IMR-90 (cell line): ENCODE data around the gene LRP11. TPM values are rescaled to one million over a fixed set of nuclear protein-coding genes. Genes with fewer than 3 reads are reported as not detected.
A peak's percentile ranks its signal among the peaks of the same experiment; 100 is the strongest.

Experiments
- ATAC-seq: fragments of 200-7000 bp; cut with Tn5 transposase; 2 replicates; pipeline ENCODE4 v1.9.1; 2020; ENCODE audit warnings: low read depth, mild to moderate bottlenecking, moderate library complexity
- BruUV-seq: library from RNA; stranded (reverse); fragments of 400-500 nt; replicated peaks from 2 replicates; lab custom pipeline; 2021; lab: Mats Ljungman, UMichigan
- CTCF ChIA-PET: fragments of 300-600 bp; formaldehyde crosslinking; extraction: SDS; loops from one replicate; lab custom pipeline; 2021; ENCODE audit warnings: antibody characterized with exemption; lab: Yijun Ruan, JAX
- POLR2A ChIA-PET: fragments of 300-600 bp; sonication (Branson Sonifier 250); formaldehyde crosslinking; loops from one replicate; lab custom pipeline; 2022; ENCODE audit warnings: antibody characterized with exemption; ENCODE audit not compliant: unreplicated experiment; lab: Charles Lee
- DNase-seq: peaks from one replicate; pipeline ENCODE4 v3.0.0; 2013
- H2AFZ ChIP-seq: replicated peaks from 2 replicates; pipeline ENCODE3; 2013; ENCODE audit warnings: low read length, mild to moderate bottlenecking; ENCODE audit not compliant: poor library complexity
- H2AK5ac ChIP-seq: 2 replicates; pipeline ENCODE4 v1.6.1; 2013; ENCODE audit warnings: low read depth, low read length, inconsistent platforms
- H2AK9ac ChIP-seq: replicated peaks from 2 replicates; pipeline ENCODE3; 2013; ENCODE audit warnings: mild to moderate bottlenecking, low read depth, low read length, moderate library complexity; ENCODE audit not compliant: poor library complexity
- H2BK120ac ChIP-seq: 2 replicates; pipeline ENCODE4 v1.6.1; 2013; ENCODE audit warnings: low read depth, low read length, inconsistent platforms
- H2BK15ac ChIP-seq: 3 replicates; pipeline ENCODE4 v1.6.1; 2013; ENCODE audit warnings: low read depth, low read length, inconsistent platforms
- H2BK20ac ChIP-seq: 2 replicates; pipeline ENCODE4 v1.6.1; 2013; ENCODE audit warnings: low read depth, mild to moderate bottlenecking, inconsistent platforms, low read length, moderate library complexity
- H2BK5ac ChIP-seq: 2 replicates; pipeline ENCODE4 v1.6.1; 2013; ENCODE audit warnings: mild to moderate bottlenecking, low read depth, low read length, inconsistent platforms; ENCODE audit not compliant: poor library complexity, severe bottlenecking
- H3K14ac ChIP-seq: replicated peaks from 2 replicates; pipeline ENCODE4 v1.6.1; 2013; ENCODE audit warnings: low read depth, low read length, inconsistent platforms
- H3K18ac ChIP-seq: 2 replicates; pipeline ENCODE4 v1.6.1; 2013; ENCODE audit warnings: low read depth, low read length, control low read depth
- H3K23ac ChIP-seq: 2 replicates; pipeline ENCODE4 v1.6.1; 2013; ENCODE audit warnings: low read depth, low read length, inconsistent platforms
- H3K27ac ChIP-seq: 2 replicates; pipeline ENCODE4 v1.5.1; 2013; ENCODE audit warnings: mild to moderate bottlenecking, control low read depth, low read length; ENCODE audit not compliant: insufficient read depth
- H3K27me3 ChIP-seq: 2 replicates; pipeline ENCODE4 v1.6.1; 2013; ENCODE audit warnings: low read length; ENCODE audit not compliant: control insufficient read depth, insufficient read depth
- H3K36me3 ChIP-seq: 2 replicates; pipeline ENCODE4 v1.6.1; 2013; ENCODE audit warnings: low read length, mixed read lengths; ENCODE audit not compliant: control insufficient read depth, insufficient read depth
- H3K4ac ChIP-seq: 2 replicates; pipeline ENCODE4 v1.6.1; 2013; ENCODE audit warnings: low read depth, low read length, inconsistent platforms
- H3K4me1 ChIP-seq: 2 replicates; pipeline ENCODE4 v1.6.1; 2013; ENCODE audit warnings: low read length, mixed read lengths; ENCODE audit not compliant: control insufficient read depth, insufficient read depth
- H3K4me2 ChIP-seq: 2 replicates; pipeline ENCODE4 v1.6.1; 2013; ENCODE audit warnings: low read depth, mild to moderate bottlenecking, control low read depth, low read length, moderate library complexity
- H3K4me3 ChIP-seq: 2 replicates; pipeline ENCODE4 v1.5.1; 2013; ENCODE audit warnings: low read depth, mild to moderate bottlenecking, control low read depth, low read length, moderate library complexity; ENCODE audit not compliant: insufficient read depth
- H3K56ac ChIP-seq: 2 replicates; pipeline ENCODE4 v1.6.1; 2013; ENCODE audit warnings: low read length, inconsistent platforms; ENCODE audit not compliant: insufficient read depth; ENCODE audit errors: extremely low read depth
- H3K79me1 ChIP-seq, 2 experiments: 2 replicates each; pipeline ENCODE4 v1.6.1; 2013; ENCODE audit warnings: low read length in 2 of 2, inconsistent platforms in 1 of 2, low read depth in 1 of 2
- H3K9ac ChIP-seq: 2 replicates; pipeline ENCODE4 v1.6.1; 2013; ENCODE audit warnings: low read depth, low read length, control low read depth
- H3K9me1 ChIP-seq: 2 replicates; pipeline ENCODE4 v1.6.1; 2013; ENCODE audit warnings: low read length, inconsistent platforms; ENCODE audit not compliant: insufficient read depth
- H3K9me3 ChIP-seq: 2 replicates; pipeline ENCODE4 v1.6.1; 2013; ENCODE audit warnings: low read length; ENCODE audit not compliant: control insufficient read depth, insufficient read depth
- H4K20me1 ChIP-seq: 2 replicates; pipeline ENCODE4 v1.6.1; 2013; ENCODE audit warnings: low read length, inconsistent platforms; ENCODE audit not compliant: insufficient read depth
- H4K5ac ChIP-seq: 2 replicates; pipeline ENCODE4 v1.6.1; 2013; ENCODE audit warnings: mild to moderate bottlenecking, low read depth, low read length, control low read depth
- H4K8ac ChIP-seq, 2 experiments: 2 replicates each; pipeline ENCODE4 v1.6.1; 2013; ENCODE audit warnings: low read depth in 2 of 2, low read length in 2 of 2, control low read depth in 1 of 2, inconsistent platforms in 1 of 2
- H4K91ac ChIP-seq: 2 replicates; pipeline ENCODE4 v1.6.1; 2013; ENCODE audit warnings: low read depth, low read length, inconsistent platforms; ENCODE audit not compliant: insufficient read depth
- CEBPB ChIP-seq: IDR thresholded peaks from 2 replicates; pipeline ENCODE4 v1.6.1; 2012; ENCODE audit warnings: low read depth, low read length, improper control_type of control experiment
- USF2 ChIP-seq: fragments of 150-350 bp; IDR thresholded peaks from 2 replicates; pipeline ENCODE4 v1.6.1; 2017; ENCODE audit warnings: mild to moderate bottlenecking, antibody characterized with exemption, low read length, low read depth
- WGBS, 2 experiments: methylation state at CpG; one replicate each; pipeline versions ENCODE4 v1.1.5 to v1.1.7; 2013; ENCODE audit warnings: missing lambda C conversion rate in 2 of 2; ENCODE audit not compliant: insufficient read length in 1 of 2; ENCODE audit errors: extremely low coverage in 2 of 2; 5-methylcytosine and 5-hydroxymethylcytosine counted together
- dilution Hi-C: fragments of 300-500 bp; cut with HindIII; formaldehyde crosslinking; loops from one replicate; pipeline ENCODE4 v1.14.3; 2018; ENCODE audit warnings: low sequenced_read_pairs; ENCODE audit not compliant: unreplicated experiment
- in situ Hi-C: fragments of 300-500 bp; cut with MboI; formaldehyde crosslinking; loops from 3 replicates; pipeline ENCODE4 v1.14.3; 2019; ENCODE audit warnings: low sequenced_read_pairs, inconsistent platforms, mixed read lengths
- intact Hi-C: fragments of 100-400 bp; cut with micrococcal nuclease; formaldehyde crosslinking; loops from 2 replicates; pipeline ENCODE4 v1.10.0; 2022
- polyA plus RNA-seq, 3 experiments: library from polyadenylated mRNA; depleted of rRNA; stranded (reverse); fragments of >200 nt; gene quantifications; 2 replicates each; pipeline ENCODE4 v1.2.3, GENCODE V29; 2012; ENCODE audit warnings: low replicate concordance in 1 of 3
- total RNA-seq: library from RNA; depleted of rRNA; stranded (reverse); fragments of >200 nt; gene quantifications from 2 replicates; pipeline ENCODE4 v1.2.3, GENCODE V29; 2012

LRP11 gene
- total and polyA plus RNA-seq, 2 of the 4 experiments (the other 2 are of a cell fraction), result 48.8 to 63.8 TPM

GRCh38 chr6:149821492-149821891 lies 42.7 kb downstream of the LRP11 start:
- CTCF ChIA-PET, result no interaction called here
- TF ChIP-seq USF2 (no peak), CEBPB (no peak)

More at GRCh38 chr6:149821492-149821891, 42.7 kb downstream of the LRP11 start:
- Histone ChIP-seq H2AFZ (no peak overlapping the region), H3K56ac (no peak overlapping the region), H3K4me3 (no peak overlapping the region), H3K36me3 (peaks cover 29% of the 10 kb centered on the region), H3K4me2 (no peak overlapping the region), H3K18ac (no peak overlapping the region), H3K4me1 (no peaks in the 10 kb centered on the region), H2AK5ac (no peak overlapping the region), H3K14ac (no peak overlapping the region), H2AK9ac (no peak overlapping the region), H3K9ac (no peak overlapping the region), H2BK120ac (no peak overlapping the region), H3K27ac (no peak overlapping the region), H3K9me3 (no peaks in the 10 kb centered on the region), H3K9me1 (0 out of 2 replicates have a peak, but pooled peaks cover 5% of the 10 kb centered on the region), H4K8ac (no peak overlapping the region), H2BK15ac (no peak overlapping the region), H3K79me1 (peaks cover 0 to under 1% of the 10 kb centered on the region in 2 experiments; a peak in 1 of 4 replicates), H4K20me1 (no peaks in the 10 kb centered on the region), H3K23ac (no peak overlapping the region), H4K91ac (no peak overlapping the region), H3K4ac (no peak overlapping the region), H4K5ac (no peak overlapping the region), H2BK20ac (no peak overlapping the region), H2BK5ac (no peak overlapping the region), H3K27me3 (no peaks in the 10 kb centered on the region)
- POLR2A ChIA-PET, result no interaction called here
- dilution Hi-C loops (no loop called here), in situ Hi-C loops (no loop called here), intact Hi-C loops (no loop called here)
- WGBS, 2 experiments, result no CpG with 5 or more reads among the region's 1 CpG
- DNase-seq, result no peak
- BruUV-seq, result TSS peak; percentile 15
- no peak for ATAC-seq
